ENCODE measurements around the gene AHR.

The AHR gene

DNA sequence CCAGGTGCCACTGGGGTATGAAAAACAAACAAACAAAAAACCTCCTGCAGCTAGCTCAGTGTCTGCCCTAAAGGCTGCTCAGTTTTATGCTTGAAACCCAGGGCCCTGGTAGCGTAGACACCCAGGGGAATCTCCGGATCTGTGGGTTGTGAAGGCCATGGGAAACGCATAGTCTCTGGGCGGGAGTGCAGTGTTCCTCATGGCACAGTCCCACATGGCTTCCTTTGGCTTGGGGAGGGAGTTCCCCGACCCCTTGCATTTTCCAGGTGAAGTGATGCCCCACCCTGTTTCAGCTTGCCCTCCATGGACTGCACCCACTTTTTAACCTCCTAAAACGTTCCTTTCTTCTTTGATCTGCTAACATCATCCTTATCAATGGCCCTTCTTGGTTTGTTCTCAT, 56.0 kb downstream of the AHR start:
- Histone ChIP-seq H3K36me3 (ENCODE audit: control insufficient read depth, insufficient read depth, low read length) (no peaks in the 10 kb centered on the region), H3K4me3 (replicated peaks; ENCODE audit: low read depth, low read length) (no peak overlapping the region), H3K27me3 (replicated peaks; ENCODE audit: control insufficient read depth, insufficient read depth, low read length) (no peaks in the 10 kb centered on the region)
- TF ChIP-seq, protein P1, sequence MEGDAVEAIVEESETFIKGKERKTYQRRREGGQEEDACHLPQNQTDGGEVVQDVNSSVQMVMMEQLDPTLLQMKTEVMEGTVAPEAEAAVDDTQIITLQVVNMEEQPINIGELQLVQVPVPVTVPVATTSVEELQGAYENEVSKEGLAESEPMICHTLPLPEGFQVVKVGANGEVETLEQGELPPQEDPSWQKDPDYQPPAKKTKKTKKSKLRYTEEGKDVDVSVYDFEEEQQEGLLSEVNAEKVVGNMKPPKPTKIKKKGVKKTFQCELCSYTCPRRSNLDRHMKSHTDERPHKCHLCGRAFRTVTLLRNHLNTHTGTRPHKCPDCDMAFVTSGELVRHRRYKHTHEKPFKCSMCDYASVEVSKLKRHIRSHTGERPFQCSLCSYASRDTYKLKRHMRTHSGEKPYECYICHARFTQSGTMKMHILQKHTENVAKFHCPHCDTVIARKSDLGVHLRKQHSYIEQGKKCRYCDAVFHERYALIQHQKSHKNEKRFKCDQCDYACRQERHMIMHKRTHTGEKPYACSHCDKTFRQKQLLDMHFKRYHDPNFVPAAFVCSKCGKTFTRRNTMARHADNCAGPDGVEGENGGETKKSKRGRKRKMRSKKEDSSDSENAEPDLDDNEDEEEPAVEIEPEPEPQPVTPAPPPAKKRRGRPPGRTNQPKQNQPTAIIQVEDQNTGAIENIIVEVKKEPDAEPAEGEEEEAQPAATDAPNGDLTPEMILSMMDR (IDR thresholded peaks at IDR 0.05; ENCODE audit: insufficient read depth, low read length, poor library complexity, severe bottlenecking) = no peak
- no peak for DNase-seq (ENCODE audit: extremely low read depth, insufficient read length)

DNA sequence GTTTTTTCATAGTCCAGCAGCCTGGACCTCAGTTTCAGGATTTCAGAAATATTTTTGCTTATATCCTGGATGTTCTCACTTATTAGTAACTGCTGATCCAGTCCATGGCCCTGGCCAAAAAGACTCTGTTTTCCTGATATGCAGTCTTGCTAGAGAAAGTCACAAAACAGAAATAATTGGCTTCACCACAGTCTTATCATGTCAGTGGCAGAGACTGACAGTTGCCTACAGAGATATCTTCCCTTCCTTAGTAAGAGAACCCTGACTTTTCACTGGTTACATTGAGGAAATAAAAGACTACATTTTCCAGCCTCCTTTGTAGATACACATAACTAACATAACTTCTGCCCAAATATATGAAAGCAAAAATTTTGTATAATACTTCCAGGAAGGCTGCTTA, 56.6 kb downstream of the AHR start:
- no peaks in the 10 kb centered on the region for H3K27me3 ChIP-seq (replicated peaks; ENCODE audit: control insufficient read depth, insufficient read depth, low read length)
- H3K36me3 ChIP-seq (ENCODE audit: control insufficient read depth, insufficient read depth, low read length) = no peaks in the 10 kb centered on the region

DNA sequence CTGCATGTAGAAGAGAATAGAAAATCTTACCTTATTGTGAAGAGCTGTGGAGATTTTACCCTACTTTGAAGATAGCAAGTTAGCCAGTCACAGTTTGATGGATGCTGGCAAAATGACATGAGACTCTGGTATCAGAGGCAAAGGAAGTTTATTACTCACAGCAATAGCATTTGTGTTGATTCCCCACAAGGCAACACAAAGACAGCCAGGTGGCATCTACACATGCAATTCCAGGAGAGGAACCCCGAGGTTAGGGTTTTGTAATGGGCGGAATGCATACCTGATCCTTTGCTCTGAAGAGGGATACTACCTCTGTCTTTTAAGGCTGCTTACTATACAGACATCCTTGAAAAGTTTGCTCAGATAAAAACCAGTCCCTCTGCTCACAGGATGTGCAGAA, 59.5 kb downstream of the AHR start:
- H3K36me3 ChIP-seq (ENCODE audit: control insufficient read depth, insufficient read depth, low read length) = no peaks in the 10 kb centered on the region
- no peaks in the 10 kb centered on the region for H3K27me3 ChIP-seq (replicated peaks; ENCODE audit: control insufficient read depth, insufficient read depth, low read length)
- H3K4me3 ChIP-seq (replicated peaks; ENCODE audit: low read depth, low read length) = no peak overlapping the region
- no peak for DNase-seq (ENCODE audit: extremely low read depth, insufficient read length)
- TF ChIP-seq, protein P1 (IDR thresholded peaks at IDR 0.05; ENCODE audit: insufficient read depth, low read length, poor library complexity, severe bottlenecking) = no peak

More for the DNA sequence above, 56.6 kb downstream of the AHR start:
- TF ChIP-seq, protein P1 (IDR thresholded peaks at IDR 0.05; ENCODE audit: insufficient read depth, low read length, poor library complexity, severe bottlenecking) = no peak
- DNase-seq (ENCODE audit: extremely low read depth, insufficient read length) = no peak
- H3K4me3 ChIP-seq (replicated peaks; ENCODE audit: low read depth, low read length) = no peak overlapping the region

DNA sequence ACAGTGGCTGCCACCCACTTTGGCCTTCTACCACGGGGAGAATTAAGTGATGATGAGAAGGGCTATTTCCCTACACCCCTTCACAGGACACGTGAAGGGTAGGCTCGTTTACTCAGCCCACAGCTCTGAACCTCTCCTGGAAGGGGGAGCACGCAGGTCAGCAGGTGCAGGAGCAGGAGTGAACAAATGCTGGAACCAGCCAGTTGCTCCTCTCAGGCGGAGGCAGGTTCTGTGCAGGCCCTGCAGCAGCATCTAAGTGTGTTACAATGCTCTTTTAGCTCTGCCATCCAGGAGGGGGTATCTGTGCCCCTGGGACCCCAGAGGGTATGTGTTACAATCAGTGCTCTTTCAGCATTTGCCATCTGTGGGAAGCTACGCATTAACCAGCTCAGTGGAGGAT, 61.2 kb downstream of the AHR start:
- Histone ChIP-seq H3K36me3 (ENCODE audit: control insufficient read depth, insufficient read depth, low read length) (no peaks in the 10 kb centered on the region), H3K4me3 (replicated peaks; ENCODE audit: low read depth, low read length) (no peak overlapping the region), H3K27me3 (replicated peaks; ENCODE audit: control insufficient read depth, insufficient read depth, low read length) (no peaks in the 10 kb centered on the region)
- no peak for DNase-seq (ENCODE audit: extremely low read depth, insufficient read length)
- TF ChIP-seq, protein P1 (IDR thresholded peaks at IDR 0.05; ENCODE audit: insufficient read depth, low read length, poor library complexity, severe bottlenecking) = no peak

DNA sequence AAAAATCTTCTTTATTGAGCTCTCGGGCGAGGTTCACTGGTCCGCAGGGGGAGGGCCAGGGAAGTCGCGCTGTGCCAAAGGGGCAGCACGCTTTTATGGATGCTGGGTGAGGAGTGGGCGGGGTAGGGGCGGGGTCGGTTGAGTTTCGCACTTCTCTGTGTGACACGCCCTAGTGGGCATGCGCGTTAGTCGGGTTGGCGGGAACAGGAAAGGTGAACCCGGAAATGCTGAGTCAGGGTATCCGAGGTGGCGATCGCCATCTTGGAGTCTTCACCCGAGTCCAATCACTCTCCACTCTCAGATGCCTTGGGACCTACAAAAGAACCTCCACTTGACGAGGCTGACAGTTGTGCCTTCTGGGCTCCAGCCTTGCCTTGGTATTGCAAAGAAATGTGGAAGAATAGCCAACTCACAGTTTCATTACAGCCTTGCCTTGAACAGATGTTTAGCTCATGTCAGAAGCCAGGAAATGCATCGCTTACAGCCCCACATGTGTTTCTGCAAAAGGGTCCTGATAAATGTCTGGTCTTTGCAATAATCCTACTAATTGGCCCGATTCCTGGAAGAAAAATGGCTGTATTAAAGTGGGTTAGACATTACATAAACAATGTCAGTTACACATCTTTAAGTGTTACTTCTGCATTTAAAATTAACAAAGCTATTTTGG, 64.1 kb downstream of the AHR start:
- TF ChIP-seq, protein P1 (IDR thresholded peaks at IDR 0.05; ENCODE audit: insufficient read depth, low read length, poor library complexity, severe bottlenecking) = no peak
- H3K27me3 ChIP-seq (replicated peaks; ENCODE audit: control insufficient read depth, insufficient read depth, low read length) = no peaks in the 10 kb centered on the region
- DNase-seq (ENCODE audit: extremely low read depth, insufficient read length) = no peak
- H3K36me3 ChIP-seq (ENCODE audit: control insufficient read depth, insufficient read depth, low read length) = no peaks in the 10 kb centered on the region
- no peak overlapping the region for H3K4me3 ChIP-seq (replicated peaks; ENCODE audit: low read depth, low read length)

DNA sequence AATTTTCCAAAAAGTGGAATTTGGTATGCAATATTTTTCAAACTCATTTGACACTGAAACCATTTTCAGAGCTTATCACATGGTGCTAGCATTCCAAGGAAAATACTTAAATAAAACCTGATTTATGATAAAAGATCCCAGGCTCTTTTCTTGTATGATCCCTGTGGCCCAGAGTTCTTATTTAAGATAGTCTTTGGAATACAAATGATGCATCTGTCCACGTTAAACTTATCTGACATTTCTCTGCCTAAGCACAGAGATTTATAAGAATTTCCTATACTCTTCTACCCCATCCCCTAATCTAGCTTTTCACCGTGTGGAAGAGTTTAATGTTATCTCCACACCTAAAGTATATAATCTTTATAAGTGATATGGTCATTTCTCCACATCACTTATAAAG, 66.2 kb downstream of the AHR start:
- TF ChIP-seq, protein P1 (IDR thresholded peaks at IDR 0.05; ENCODE audit: insufficient read depth, low read length, poor library complexity, severe bottlenecking) = no peak

More for the DNA sequence above, 66.2 kb downstream of the AHR start:
- DNase-seq (ENCODE audit: extremely low read depth, insufficient read length) = no peak
- Histone ChIP-seq H3K36me3 (ENCODE audit: control insufficient read depth, insufficient read depth, low read length) (no peaks in the 10 kb centered on the region), H3K27me3 (replicated peaks; ENCODE audit: control insufficient read depth, insufficient read depth, low read length) (no peaks in the 10 kb centered on the region), H3K4me3 (replicated peaks; ENCODE audit: low read depth, low read length) (no peak overlapping the region)

All from GM06990 (cell line).